H9 (cell line): ENCODE results near the gene C10orf71. TPM values are rescaled to one million over a fixed set of nuclear protein-coding genes. Genes with fewer than 3 reads are reported as not detected.

ENCODE experiments used
- DNase-seq: peaks from one replicate; pipeline ENCODE4 v3.0.0-alpha.2; 2017
- H2AFZ ChIP-seq: one replicate; pipeline ENCODE4 v1.6.1; 2013; ENCODE audit warnings: mild to moderate bottlenecking, low read length, control low read depth, moderate library complexity
- H2AK5ac ChIP-seq: 2 replicates; pipeline ENCODE4 v1.6.1; 2013; ENCODE audit warnings: low read length, control low read depth, mixed read lengths; ENCODE audit not compliant: insufficient read length
- H2BK120ac ChIP-seq: one replicate; pipeline ENCODE4 v1.6.1; 2013; ENCODE audit warnings: low read depth, mild to moderate bottlenecking, low read length, control low read depth, inconsistent platforms; ENCODE audit not compliant: poor library complexity, severe bottlenecking
- H2BK12ac ChIP-seq: 2 replicates; pipeline ENCODE4 v1.6.1; 2013; ENCODE audit warnings: low read length, control low read depth, mixed read lengths, low read depth; ENCODE audit not compliant: insufficient read length
- H2BK15ac ChIP-seq: 2 replicates; pipeline ENCODE4 v1.6.1; 2013; ENCODE audit warnings: low read depth, low read length, control low read depth
- H2BK20ac ChIP-seq: one replicate; pipeline ENCODE4 v1.6.1; 2013; ENCODE audit warnings: low read depth, mild to moderate bottlenecking, low read length, control low read depth, inconsistent platforms; ENCODE audit not compliant: poor library complexity, severe bottlenecking
- H2BK5ac ChIP-seq: 2 replicates; pipeline ENCODE4 v1.6.1; 2013; ENCODE audit warnings: low read length, control low read depth, mixed read lengths; ENCODE audit not compliant: insufficient read length
- H3K14ac ChIP-seq: 2 replicates; pipeline ENCODE4 v1.6.1; 2013; ENCODE audit warnings: low read length, control low read depth; ENCODE audit not compliant: insufficient read depth
- H3K18ac ChIP-seq: 2 replicates; pipeline ENCODE4 v1.6.1; 2013; ENCODE audit warnings: low read depth, mild to moderate bottlenecking, mixed read lengths, low read length, control low read depth; ENCODE audit not compliant: insufficient read length
- H3K23ac ChIP-seq: 2 replicates; pipeline ENCODE4 v1.6.1; 2013; ENCODE audit warnings: low read length, control low read depth, mixed read lengths, low read depth; ENCODE audit not compliant: insufficient read length
- H3K23me2 ChIP-seq: 2 replicates; pipeline ENCODE4 v1.6.1; 2013; ENCODE audit warnings: low read depth, mild to moderate bottlenecking, mixed read lengths, low read length, control low read depth; ENCODE audit not compliant: insufficient read length, poor library complexity, severe bottlenecking
- H3K27ac ChIP-seq: 2 replicates; pipeline ENCODE4 v1.5.1; 2013; ENCODE audit warnings: low read length, control low read depth, mixed read lengths, low read depth; ENCODE audit not compliant: insufficient read length
- H3K27me3 ChIP-seq: 2 replicates; pipeline ENCODE4 v1.6.1; 2013; ENCODE audit warnings: low read length, control low read depth, inconsistent platforms; ENCODE audit not compliant: insufficient read depth
- H3K4ac ChIP-seq: 2 replicates; pipeline ENCODE4 v1.6.1; 2013; ENCODE audit warnings: low read depth, mild to moderate bottlenecking, control low read depth, inconsistent platforms, low read length, moderate library complexity
- H3K4me1 ChIP-seq: 2 replicates; pipeline ENCODE4 v1.6.1; 2013; ENCODE audit warnings: low read length, control low read depth, inconsistent platforms; ENCODE audit not compliant: insufficient read depth
- H3K4me2 ChIP-seq: 2 replicates; pipeline ENCODE4 v1.6.1; 2013; ENCODE audit warnings: low read length, control low read depth, mixed read lengths; ENCODE audit not compliant: insufficient read length, insufficient read depth
- H3K56ac ChIP-seq: 2 replicates; pipeline ENCODE4 v1.6.1; 2013; ENCODE audit warnings: low read depth, mild to moderate bottlenecking, mixed read lengths, low read length, control low read depth; ENCODE audit not compliant: insufficient read length
- H3K79me1 ChIP-seq: 2 replicates; pipeline ENCODE4 v1.6.1; 2013; ENCODE audit warnings: low read depth, mild to moderate bottlenecking, moderate library complexity, low read length, control low read depth, inconsistent platforms; ENCODE audit not compliant: insufficient read depth, poor library complexity, severe bottlenecking
- H3K79me2 ChIP-seq: 2 replicates; pipeline ENCODE4 v1.6.1; 2013; ENCODE audit warnings: low read length, control low read depth, inconsistent platforms; ENCODE audit not compliant: insufficient read depth
- H3K9ac ChIP-seq: 2 replicates; pipeline ENCODE4 v1.6.1; 2013; ENCODE audit warnings: low read length, control low read depth, mixed read lengths; ENCODE audit not compliant: insufficient read length; ENCODE audit errors: extremely low read depth
- H3K9me3 ChIP-seq: one replicate; pipeline ENCODE4 v1.6.1; 2013; ENCODE audit warnings: low read depth, low read length, inconsistent platforms; ENCODE audit not compliant: control insufficient read depth
- H3T11ph ChIP-seq: one replicate; pipeline ENCODE4 v1.6.1; 2013; ENCODE audit warnings: mild to moderate bottlenecking, low read length, control low read depth, inconsistent platforms
- H4K20me1 ChIP-seq: one replicate; pipeline ENCODE4 v1.6.1; 2013; ENCODE audit not compliant: control insufficient read depth, insufficient read length, insufficient read depth
- H4K5ac ChIP-seq: 2 replicates; pipeline ENCODE4 v1.6.1; 2013; ENCODE audit warnings: low read depth, mild to moderate bottlenecking, mixed read lengths, low read length, control low read depth; ENCODE audit not compliant: insufficient read length
- H4K8ac ChIP-seq: replicated peaks from 2 replicates; pipeline ENCODE4 v1.6.1; 2013; ENCODE audit warnings: low read length, control low read depth, mixed read lengths, low read depth; ENCODE audit not compliant: insufficient read length
- H4K91ac ChIP-seq: 2 replicates; pipeline ENCODE4 v1.6.1; 2013; ENCODE audit warnings: low read depth, mild to moderate bottlenecking, moderate library complexity, mixed read lengths, low read length, control low read depth; ENCODE audit not compliant: insufficient read length
- H3K27ac Mint-ChIP-seq, 3 experiments: 2 replicates in 2 of 3; 3 replicates in 1 of 3; pipeline ENCODE4 v1.8.0; 2020 to 2021; ENCODE audit warnings: mixed read lengths in 3 of 3, mild to moderate bottlenecking in 1 of 3, moderate library complexity in 1 of 3
- H3K27me3 Mint-ChIP-seq: 2 replicates; pipeline ENCODE4 v1.8.0; 2021; ENCODE audit warnings: low read depth, mild to moderate bottlenecking, moderate library complexity, mixed read lengths
- H3K36me3 Mint-ChIP-seq, 3 experiments: 2 replicates in 2 of 3; 3 replicates in 1 of 3; pipeline ENCODE4 v1.8.0; 2020 to 2021; ENCODE audit warnings: low read depth in 3 of 3, mixed read lengths in 3 of 3; ENCODE audit not compliant: insufficient read depth in 1 of 3
- H3K4me1 Mint-ChIP-seq, 2 experiments: 2 replicates each; pipeline ENCODE4 v1.8.0; 2020; ENCODE audit warnings: mixed read lengths in 2 of 2
- H3K4me3 Mint-ChIP-seq, 2 experiments: 2 replicates in 1 of 2; 3 replicates in 1 of 2; pipeline ENCODE4 v1.8.0; 2020 to 2021; ENCODE audit warnings: mild to moderate bottlenecking in 2 of 2, mixed read lengths in 2 of 2, moderate library complexity in 1 of 2
- H3K9me3 Mint-ChIP-seq, 2 experiments: 2 replicates in 1 of 2; 3 replicates in 1 of 2; pipeline ENCODE4 v1.8.0; 2020; ENCODE audit warnings: mild to moderate bottlenecking in 2 of 2, mixed read lengths in 2 of 2, moderate library complexity in 1 of 2
- WGBS: extraction: QIAGEN DNeasy Blood & Tissue Kit; methylation state at CpG from one replicate; pipeline ENCODE4 v1.1.7; 2013; ENCODE audit warnings: missing lambda C conversion rate, low lambda C conversion rate, mixed read lengths; ENCODE audit not compliant: insufficient read length; ENCODE audit errors: extremely low coverage; 5-methylcytosine and 5-hydroxymethylcytosine counted together
- total RNA-seq: library from RNA; stranded (reverse); gene quantifications from 2 replicates; pipeline ENCODE4 v1.2.1, GENCODE V29; 2021
- TF ChIP-seq, protein P1 (sequence below): fragments of 200-600 bp; sonication (generic); conservative IDR thresholded peaks from 3 replicates; pipeline ENCODE4 v1.8.0; 2021; ENCODE audit warnings: antibody characterized with exemption, mild to moderate bottlenecking

The C10orf71 gene
- total RNA-seq, 1 experiment from 2014 or later: not detected

DNA sequence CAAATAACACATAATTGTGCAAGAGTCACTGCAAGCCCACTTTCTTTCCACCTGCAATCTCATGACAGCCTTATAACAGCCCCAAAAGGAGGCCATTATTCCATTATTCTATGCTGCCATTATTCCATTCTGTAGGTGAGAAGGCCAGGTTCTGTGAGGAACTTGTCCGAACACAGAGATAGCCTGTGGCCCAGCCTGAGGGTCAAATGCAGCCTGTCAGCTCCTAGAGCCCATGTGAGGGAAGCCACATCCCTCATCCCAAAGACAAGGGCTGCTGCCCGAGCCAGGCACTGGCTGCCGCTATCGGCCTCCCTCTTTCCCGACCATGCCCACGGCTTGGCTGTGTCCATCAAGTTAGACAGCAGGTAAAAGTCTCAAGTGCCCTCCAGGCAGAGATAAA is 24.1 kb upstream of the C10orf71 start:
- no peak overlapping the region for H2AFZ ChIP-seq
- H2BK120ac ChIP-seq: no peak overlapping the region
- Mint-ChIP-seq H3K27me3 (peaks cover 5% of the 10 kb centered on the region), H3K9me3 (no peaks in the 10 kb centered on the region; a peak in 1 of 5 replicates), H3K4me1 (peaks cover 0 to 7% of the 10 kb centered on the region in 2 experiments; a peak in 1 of 4 replicates), H3K36me3 (no peaks in the 10 kb centered on the region; a peak in 1 of 7 replicates), H3K27ac (no peak overlapping the region; a peak in 1 of 7 replicates), H3K4me3 (no peak overlapping the region)
- no peaks in the 10 kb centered on the region for H3K9me3 ChIP-seq
- no peaks in the 10 kb centered on the region for H3K79me2 ChIP-seq
- H2BK12ac ChIP-seq: no peak overlapping the region
- H4K20me1 ChIP-seq: no peaks in the 10 kb centered on the region
- no peak overlapping the region for H3K27ac ChIP-seq
- H3T11ph ChIP-seq: no peak overlapping the region
- no peaks in the 10 kb centered on the region for H3K27me3 ChIP-seq
- no CpG with 5 or more reads among the region's 6 CpGs for WGBS
- H3K23ac ChIP-seq: no peak overlapping the region
- no peak overlapping the region for H2AK5ac ChIP-seq
- no peak overlapping the region for H4K91ac ChIP-seq
- H3K56ac ChIP-seq: no peak overlapping the region
- H3K18ac ChIP-seq: no peak overlapping the region
- no peak overlapping the region for H2BK15ac ChIP-seq
- H3K79me1 ChIP-seq: no peaks in the 10 kb centered on the region
- H4K5ac ChIP-seq: no peak overlapping the region
- H3K23me2 ChIP-seq: no peaks in the 10 kb centered on the region
- H4K8ac ChIP-seq: no peak overlapping the region
- H3K4me2 ChIP-seq: no peak overlapping the region
- no peak overlapping the region for H3K4ac ChIP-seq
- no peak overlapping the region for H3K14ac ChIP-seq
- H2BK20ac ChIP-seq: no peak overlapping the region
- H3K9ac ChIP-seq: no peak overlapping the region
- H2BK5ac ChIP-seq: no peak overlapping the region
- no peak for DNase-seq
- TF ChIP-seq, protein P1, sequence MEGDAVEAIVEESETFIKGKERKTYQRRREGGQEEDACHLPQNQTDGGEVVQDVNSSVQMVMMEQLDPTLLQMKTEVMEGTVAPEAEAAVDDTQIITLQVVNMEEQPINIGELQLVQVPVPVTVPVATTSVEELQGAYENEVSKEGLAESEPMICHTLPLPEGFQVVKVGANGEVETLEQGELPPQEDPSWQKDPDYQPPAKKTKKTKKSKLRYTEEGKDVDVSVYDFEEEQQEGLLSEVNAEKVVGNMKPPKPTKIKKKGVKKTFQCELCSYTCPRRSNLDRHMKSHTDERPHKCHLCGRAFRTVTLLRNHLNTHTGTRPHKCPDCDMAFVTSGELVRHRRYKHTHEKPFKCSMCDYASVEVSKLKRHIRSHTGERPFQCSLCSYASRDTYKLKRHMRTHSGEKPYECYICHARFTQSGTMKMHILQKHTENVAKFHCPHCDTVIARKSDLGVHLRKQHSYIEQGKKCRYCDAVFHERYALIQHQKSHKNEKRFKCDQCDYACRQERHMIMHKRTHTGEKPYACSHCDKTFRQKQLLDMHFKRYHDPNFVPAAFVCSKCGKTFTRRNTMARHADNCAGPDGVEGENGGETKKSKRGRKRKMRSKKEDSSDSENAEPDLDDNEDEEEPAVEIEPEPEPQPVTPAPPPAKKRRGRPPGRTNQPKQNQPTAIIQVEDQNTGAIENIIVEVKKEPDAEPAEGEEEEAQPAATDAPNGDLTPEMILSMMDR: no peak
- H3K4me1 ChIP-seq: no peaks in the 10 kb centered on the region
